NCI-H187 treated with DMSO at 0.1 percent for 48 hours (cell line): Measurements from ENCODE around the gene LRRC75B.
"Not testable (repeated sequence)": the region's sequence is repeated elsewhere in the genome, so short reads cannot be mapped to it uniquely, and the experiment has no call there.

Source experiments
- DNase-seq: peaks from one replicate; lab custom pipeline; 2025; lab: John Stamatoyannopoulos, UW

The LRRC75B gene

GRCh38 chr22:24553597-24554312 is 39.1 kb downstream of the LRRC75B start:
- DNase-seq: no peak

- DNase-seq: not testable (repeated sequence)
Measured at GRCh38 chr22:24552503-24553286, 40.2 kb downstream of the LRRC75B start.

DNA sequence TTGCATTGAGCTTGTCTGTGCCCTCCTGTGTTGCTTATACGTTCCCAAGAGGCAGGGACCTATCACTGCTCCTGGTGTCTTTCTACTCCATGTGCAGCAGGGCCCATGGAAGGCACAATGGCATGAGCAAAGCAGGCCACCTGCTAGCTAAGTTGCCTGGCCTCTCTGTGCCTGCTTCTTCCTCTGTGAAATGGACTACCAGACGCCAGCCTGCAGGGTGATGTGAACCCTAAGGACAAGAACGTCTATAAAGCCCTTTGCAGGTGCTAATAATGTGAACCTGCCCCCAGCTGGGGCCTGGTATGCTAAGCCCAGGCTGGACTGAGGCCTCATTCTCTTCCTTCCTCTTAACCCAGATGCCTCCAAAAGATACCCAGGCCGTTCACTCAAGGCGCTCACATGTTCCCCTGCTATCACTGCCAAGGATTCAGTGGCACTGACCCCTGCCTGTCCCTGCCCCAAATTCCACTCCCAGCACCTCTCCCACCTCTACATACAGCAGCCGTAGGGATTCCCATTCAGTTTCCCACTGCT is 41.9 kb downstream of the LRRC75B start:
- DNase-seq: no peak

GRCh38 chr22:24550028-24550901 is 42.6 kb downstream of the LRRC75B start:
- DNase-seq: no peak

DNA sequence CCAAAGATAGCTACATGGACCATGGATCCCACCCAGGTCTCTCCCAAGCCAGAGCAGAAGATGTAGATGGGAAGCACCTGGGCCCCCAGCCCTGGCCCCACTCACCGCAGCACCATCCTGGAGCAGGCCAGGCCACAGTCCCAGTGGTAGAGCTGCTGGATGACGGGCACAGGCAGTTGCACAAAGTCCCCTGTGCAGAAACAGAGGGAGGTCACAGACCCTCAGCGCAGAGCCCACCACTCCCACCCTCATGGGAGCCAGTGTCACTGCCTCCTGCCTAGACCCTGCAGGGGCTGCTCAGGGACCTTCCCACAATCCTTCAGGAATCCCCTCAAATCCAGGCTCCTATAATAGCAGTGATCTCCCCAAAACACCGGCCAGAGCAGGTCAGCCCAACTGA is 44.1 kb downstream of the LRRC75B start:
- DNase-seq: no peak

- no peak for DNase-seq
Measured at GRCh38 chr22:24543679-24544243, 49.1 kb downstream of the LRRC75B start.

GRCh38 chr22:24543185-24543601 is 49.7 kb downstream of the LRRC75B start:
- no peak for DNase-seq

- no peak for DNase-seq
Measured at GRCh38 chr22:24542641-24543040, 50.2 kb downstream of the LRRC75B start.

DNA sequence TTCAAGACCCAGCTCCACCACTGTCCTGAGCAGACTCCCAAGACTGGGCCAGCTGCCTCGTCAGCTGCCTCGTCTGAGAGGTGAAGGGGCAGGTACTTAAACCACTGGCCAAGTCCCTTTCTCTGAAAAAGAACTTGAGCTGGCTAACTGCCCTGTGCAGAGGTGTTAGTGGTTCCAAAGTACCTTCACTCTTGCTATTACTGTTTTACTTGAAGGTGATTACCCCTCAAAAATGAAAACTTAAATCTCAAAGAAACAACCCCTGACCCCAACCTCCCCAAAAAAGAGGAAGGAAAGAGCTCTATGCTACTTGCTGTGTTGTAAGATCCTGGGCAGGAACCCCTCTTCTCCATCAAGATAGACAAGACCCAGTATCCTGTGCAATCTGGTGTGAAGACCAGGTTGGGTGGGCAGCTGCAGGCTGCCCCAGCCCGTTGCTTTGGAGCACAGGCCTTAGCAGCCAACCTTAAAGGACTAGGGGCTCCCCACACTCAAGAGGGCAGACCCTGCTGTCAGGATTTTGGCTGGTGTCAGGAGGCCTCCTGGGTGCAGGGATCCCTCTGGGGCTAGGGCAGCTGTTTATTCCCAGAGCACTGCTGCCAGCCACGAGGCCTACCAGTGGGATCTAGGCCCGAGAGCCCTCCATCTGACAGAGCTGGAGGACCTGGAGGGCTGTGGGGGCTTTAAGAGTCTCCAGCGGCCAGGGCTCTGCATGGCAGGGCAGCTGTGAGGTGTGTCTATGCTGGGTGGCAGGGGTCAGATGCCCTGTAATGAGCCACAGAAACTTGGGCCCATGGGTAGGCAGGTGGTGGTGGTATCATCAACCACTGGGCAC is 51.0 kb downstream of the LRRC75B start:
- no peak for DNase-seq

GRCh38 chr22:24540470-24540869 is 52.4 kb downstream of the LRRC75B start:
- DNase-seq: no peak

DNA sequence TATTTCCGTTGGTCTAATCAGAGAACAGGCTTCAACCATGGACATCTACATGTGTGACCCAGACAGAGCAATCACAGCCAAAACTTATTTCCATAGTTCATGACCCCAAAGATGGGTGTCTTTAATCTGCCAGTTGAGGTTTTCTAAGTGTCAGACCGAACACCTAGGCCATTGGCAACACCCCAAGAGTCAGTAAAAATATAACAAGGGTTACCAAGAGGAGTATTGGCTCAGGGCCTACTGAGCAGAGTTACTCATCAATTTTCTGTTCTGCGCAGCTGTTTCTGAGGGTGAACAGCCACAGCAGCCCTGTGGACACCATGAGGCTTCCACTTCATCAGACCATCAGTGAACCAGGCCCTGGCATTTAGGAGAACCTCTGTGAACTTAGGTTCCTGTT is 56.8 kb downstream of the LRRC75B start:
- DNase-seq: no peak
